Measurements from ENCODE around the gene HEY2. TPM values are rescaled to one million over a fixed set of nuclear protein-coding genes. Genes with fewer than 3 reads are reported as not detected.
A peak's percentile ranks its signal among the peaks of the same experiment; 100 is the strongest.

Gene HEY2
- total RNA-seq, 1 donor from 2014 or later = 82.7 TPM

- no peak overlapping the region for H3K27ac Mint-ChIP-seq (ENCODE audit: unreplicated experiment)
- peak; percentile 23 for DNase-seq (ENCODE audit: low spot score)
- H3K4me3 Mint-ChIP-seq (ENCODE audit: unreplicated experiment) = no peak overlapping the region
- peaks cover 1% of the 10 kb centered on the region for H3K27me3 Mint-ChIP-seq (ENCODE audit: unreplicated experiment)
- H3K4me1 Mint-ChIP-seq (ENCODE audit: unreplicated experiment) = no peaks in the 10 kb centered on the region
- H3K9me3 Mint-ChIP-seq (ENCODE audit: unreplicated experiment) = peaks cover 4% of the 10 kb centered on the region
- peaks cover 5% of the 10 kb centered on the region for H3K36me3 Mint-ChIP-seq (ENCODE audit: low read depth, unreplicated experiment)
- TF ChIP-seq CTCF (IDR thresholded peaks at IDR 0.05; ENCODE audit: unreplicated experiment) = no peak
Measured at GRCh38 chr6:125780540-125781313, 31.3 kb downstream of the HEY2 start.

GRCh38 chr6:125781314-125781868 is 32.0 kb downstream of the HEY2 start:
- peaks cover 1% of the 10 kb centered on the region for H3K27me3 Mint-ChIP-seq (ENCODE audit: unreplicated experiment)
- no peak overlapping the region for H3K4me3 Mint-ChIP-seq (ENCODE audit: unreplicated experiment)
- H3K27ac Mint-ChIP-seq (ENCODE audit: unreplicated experiment) = no peak overlapping the region
- no peak for TF ChIP-seq CTCF (IDR thresholded peaks at IDR 0.05; ENCODE audit: unreplicated experiment)
- peaks cover 4% of the 10 kb centered on the region for H3K9me3 Mint-ChIP-seq (ENCODE audit: unreplicated experiment)
- H3K4me1 Mint-ChIP-seq (ENCODE audit: unreplicated experiment) = no peaks in the 10 kb centered on the region
- no peak for DNase-seq (ENCODE audit: low spot score)
- H3K36me3 Mint-ChIP-seq (ENCODE audit: low read depth, unreplicated experiment) = peaks cover 5% of the 10 kb centered on the region

GRCh38 chr6:125784365-125784764 is 34.9 kb downstream of the HEY2 start:
- H3K27me3 Mint-ChIP-seq (ENCODE audit: unreplicated experiment) = no peaks in the 10 kb centered on the region
- H3K9me3 Mint-ChIP-seq (ENCODE audit: unreplicated experiment) = no peaks in the 10 kb centered on the region
- H3K4me3 Mint-ChIP-seq (ENCODE audit: unreplicated experiment) = no peak overlapping the region
- H3K36me3 Mint-ChIP-seq (ENCODE audit: low read depth, unreplicated experiment) = no peaks in the 10 kb centered on the region
- H3K27ac Mint-ChIP-seq (ENCODE audit: unreplicated experiment) = no peak overlapping the region
- TF ChIP-seq CTCF (IDR thresholded peaks at IDR 0.05; ENCODE audit: unreplicated experiment) = no peak
- DNase-seq (ENCODE audit: low spot score) = no peak
- H3K4me1 Mint-ChIP-seq (ENCODE audit: unreplicated experiment) = peaks cover 2% of the 10 kb centered on the region

GRCh38 chr6:125787791-125788190 is 38.4 kb downstream of the HEY2 start:
- no peaks in the 10 kb centered on the region for H3K36me3 Mint-ChIP-seq (ENCODE audit: low read depth, unreplicated experiment)
- no peak overlapping the region for H3K4me3 Mint-ChIP-seq (ENCODE audit: unreplicated experiment)
- peaks cover 21% of the 10 kb centered on the region for H3K4me1 Mint-ChIP-seq (ENCODE audit: unreplicated experiment)
- TF ChIP-seq CTCF (IDR thresholded peaks at IDR 0.05; ENCODE audit: unreplicated experiment) = no peak
- H3K9me3 Mint-ChIP-seq (ENCODE audit: unreplicated experiment) = no peaks in the 10 kb centered on the region
- no peak overlapping the region for H3K27ac Mint-ChIP-seq (ENCODE audit: unreplicated experiment)
- peaks cover 2% of the 10 kb centered on the region for H3K27me3 Mint-ChIP-seq (ENCODE audit: unreplicated experiment)
- DNase-seq (ENCODE audit: low spot score) = no peak

GRCh38 chr6:125789167-125789566 is 39.7 kb downstream of the HEY2 start:
- H3K36me3 Mint-ChIP-seq (ENCODE audit: low read depth, unreplicated experiment) = no peaks in the 10 kb centered on the region
- H3K4me3 Mint-ChIP-seq (ENCODE audit: unreplicated experiment) = peak overlapping the region; percentile 91
- no peak for DNase-seq (ENCODE audit: low spot score)
- H3K9me3 Mint-ChIP-seq (ENCODE audit: unreplicated experiment) = no peaks in the 10 kb centered on the region
- no peak overlapping the region for H3K27ac Mint-ChIP-seq (ENCODE audit: unreplicated experiment)
- peaks cover 32% of the 10 kb centered on the region for H3K4me1 Mint-ChIP-seq (ENCODE audit: unreplicated experiment)
- H3K27me3 Mint-ChIP-seq (ENCODE audit: unreplicated experiment) = peaks cover 2% of the 10 kb centered on the region
- no peak for TF ChIP-seq CTCF (IDR thresholded peaks at IDR 0.05; ENCODE audit: unreplicated experiment)

Data from endothelial cell (in vitro differentiated cells).